GM12873 (cell line): ENCODE data around the gene NKAIN1.

ENCODE experiments used
- CTCF ChIP-seq: IDR thresholded peaks from 2 replicates; pipeline ENCODE4 v1.5.1; 2012; ENCODE audit warnings: low read depth, mild to moderate bottlenecking, moderate library complexity, low read length, control low read depth; ENCODE audit not compliant: insufficient read depth; ENCODE audit errors: missing control alignments

The NKAIN1 gene

GRCh38 chr1:31135973-31136600 is 103.6 kb downstream of the NKAIN1 start:
- TF ChIP-seq CTCF: no peak

DNA sequence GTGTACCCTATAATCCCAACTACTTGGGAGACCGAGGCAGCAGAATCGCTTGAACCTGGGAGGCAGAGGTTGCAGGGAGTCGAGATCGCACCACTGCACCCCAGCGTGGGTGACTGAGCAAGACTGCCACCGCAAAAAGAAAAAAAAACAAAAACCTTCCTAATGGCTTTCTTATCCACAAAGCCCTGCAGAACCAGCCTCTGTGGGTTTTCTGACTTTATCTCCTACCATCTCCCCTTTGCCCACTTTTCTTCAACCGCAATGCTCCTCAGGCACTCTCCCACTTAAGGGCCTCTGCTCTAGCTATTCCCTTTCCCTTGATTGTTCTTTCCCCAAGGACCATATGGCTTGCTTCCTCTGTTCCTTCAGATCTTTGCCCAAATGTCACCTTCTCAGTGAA is 106.3 kb downstream of the NKAIN1 start:
- no peak for TF ChIP-seq CTCF
